Epithelial cell of proximal tubule (primary cell): Measurements from ENCODE around the gene COMT. TPM values are rescaled to one million over a fixed set of nuclear protein-coding genes. Genes with fewer than 3 reads are reported as not detected.

Source experiments
- DNase-seq: peaks from one replicate; pipeline ENCODE4 v3.0.0-alpha.2; 2011; ENCODE audit warnings: low read depth
- H3K4me3 ChIP-seq: 2 replicates; pipeline ENCODE4 v1.5.1; 2011; ENCODE audit warnings: low read depth, mild to moderate bottlenecking, low read length
- total RNA-seq: library from RNA; depleted of rRNA; stranded (reverse); fragments of >200 nt; gene quantifications from 2 replicates; pipeline ENCODE4 v1.2.3, GENCODE V29; 2015
- TF ChIP-seq, protein P1 (sequence below): conservative IDR thresholded peaks from 2 replicates; pipeline ENCODE4 v1.5.1; 2012; ENCODE audit warnings: low read depth, mild to moderate bottlenecking, low read length

Gene COMT
- total RNA-seq, 1 donor from 2014 or later: 272 TPM

DNA sequence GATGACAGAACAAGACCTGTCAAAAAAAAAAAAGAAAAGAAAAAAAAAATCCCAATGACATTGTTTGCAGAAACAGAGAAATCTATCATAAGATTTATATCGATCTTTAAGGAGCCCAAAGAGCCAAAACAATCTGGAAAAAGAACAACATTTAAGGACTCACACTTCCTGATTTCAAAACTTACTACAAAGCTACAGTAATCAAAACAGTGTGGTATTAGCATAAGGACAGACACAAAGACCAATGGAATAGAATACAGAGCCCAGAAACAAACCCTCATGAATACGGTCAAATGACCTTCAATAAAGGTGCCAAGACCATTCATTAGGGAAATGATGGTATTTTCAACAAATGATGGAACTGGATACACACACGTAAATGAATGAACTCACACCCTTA lies 62.9 kb downstream of the COMT start:
- DNase-seq: no peak
- TF ChIP-seq, protein P1, sequence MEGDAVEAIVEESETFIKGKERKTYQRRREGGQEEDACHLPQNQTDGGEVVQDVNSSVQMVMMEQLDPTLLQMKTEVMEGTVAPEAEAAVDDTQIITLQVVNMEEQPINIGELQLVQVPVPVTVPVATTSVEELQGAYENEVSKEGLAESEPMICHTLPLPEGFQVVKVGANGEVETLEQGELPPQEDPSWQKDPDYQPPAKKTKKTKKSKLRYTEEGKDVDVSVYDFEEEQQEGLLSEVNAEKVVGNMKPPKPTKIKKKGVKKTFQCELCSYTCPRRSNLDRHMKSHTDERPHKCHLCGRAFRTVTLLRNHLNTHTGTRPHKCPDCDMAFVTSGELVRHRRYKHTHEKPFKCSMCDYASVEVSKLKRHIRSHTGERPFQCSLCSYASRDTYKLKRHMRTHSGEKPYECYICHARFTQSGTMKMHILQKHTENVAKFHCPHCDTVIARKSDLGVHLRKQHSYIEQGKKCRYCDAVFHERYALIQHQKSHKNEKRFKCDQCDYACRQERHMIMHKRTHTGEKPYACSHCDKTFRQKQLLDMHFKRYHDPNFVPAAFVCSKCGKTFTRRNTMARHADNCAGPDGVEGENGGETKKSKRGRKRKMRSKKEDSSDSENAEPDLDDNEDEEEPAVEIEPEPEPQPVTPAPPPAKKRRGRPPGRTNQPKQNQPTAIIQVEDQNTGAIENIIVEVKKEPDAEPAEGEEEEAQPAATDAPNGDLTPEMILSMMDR: no peak

DNA sequence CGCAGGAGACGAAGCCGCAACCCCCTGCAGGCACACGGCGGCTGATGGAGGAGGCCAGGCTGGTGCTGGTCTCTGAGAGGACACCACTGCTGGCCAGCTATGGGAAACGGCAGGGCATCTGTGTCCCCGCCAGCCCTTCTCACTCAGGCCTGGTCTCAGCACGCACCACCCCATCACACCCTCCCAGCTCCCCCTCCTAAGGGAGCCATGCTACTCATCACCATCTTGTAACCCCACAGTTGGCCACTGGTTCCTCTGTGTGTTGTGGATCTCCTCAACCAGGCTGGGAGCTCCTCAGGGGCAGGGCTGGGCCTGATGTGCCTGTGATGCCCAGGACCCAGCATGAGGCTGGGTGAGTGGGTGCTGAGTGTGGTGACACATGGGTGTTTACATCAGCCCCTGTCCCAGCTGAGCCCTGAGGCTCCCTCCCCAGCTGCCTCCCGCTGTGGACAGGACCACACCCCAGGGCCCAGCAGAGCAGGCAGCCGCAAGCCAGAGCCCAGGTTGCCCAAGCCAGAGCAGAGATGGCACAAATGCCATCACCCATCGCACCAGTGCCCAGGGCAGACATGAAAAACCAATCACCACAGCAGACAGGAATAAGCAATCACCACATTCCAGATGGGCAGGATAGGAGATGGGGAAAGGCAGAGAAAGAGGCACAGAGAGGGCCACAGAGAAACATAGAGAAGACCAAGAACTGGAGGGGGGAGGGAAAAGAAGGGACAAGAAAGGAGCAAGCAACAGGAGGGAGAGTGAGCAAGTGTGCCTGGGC lies 66.8 kb downstream of the COMT start:
- DNase-seq: no peak
- H3K4me3 ChIP-seq: no peak overlapping the region
- TF ChIP-seq, protein P1: no peak

More for the DNA sequence above, 62.9 kb downstream of the COMT start:
- no peak overlapping the region for H3K4me3 ChIP-seq

DNA sequence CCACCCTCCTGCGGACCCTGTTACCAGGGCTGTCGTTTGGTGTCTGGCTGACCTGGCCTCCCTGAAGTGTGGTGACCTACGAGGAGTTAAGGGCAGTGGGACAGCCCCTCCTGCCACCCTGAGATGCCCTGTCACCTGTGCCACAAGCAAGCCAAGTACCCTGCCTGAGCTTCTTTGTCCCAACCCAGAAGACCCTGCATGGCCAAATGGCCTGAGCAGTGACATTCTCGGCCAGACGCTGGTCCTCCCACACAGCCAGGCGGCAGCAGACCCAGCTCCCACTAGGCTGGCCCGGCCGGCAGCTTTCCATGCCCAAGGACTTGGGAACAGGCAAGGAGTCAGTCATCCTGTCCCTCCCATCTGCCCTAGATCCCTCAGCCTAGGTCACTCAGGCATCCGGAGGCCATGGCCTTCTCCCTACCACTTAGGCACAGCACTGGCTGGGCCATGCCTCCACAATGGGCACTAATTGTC lies 67.5 kb downstream of the COMT start:
- no peak overlapping the region for H3K4me3 ChIP-seq
- TF ChIP-seq, protein P1: no peak
- DNase-seq: no peak

DNA sequence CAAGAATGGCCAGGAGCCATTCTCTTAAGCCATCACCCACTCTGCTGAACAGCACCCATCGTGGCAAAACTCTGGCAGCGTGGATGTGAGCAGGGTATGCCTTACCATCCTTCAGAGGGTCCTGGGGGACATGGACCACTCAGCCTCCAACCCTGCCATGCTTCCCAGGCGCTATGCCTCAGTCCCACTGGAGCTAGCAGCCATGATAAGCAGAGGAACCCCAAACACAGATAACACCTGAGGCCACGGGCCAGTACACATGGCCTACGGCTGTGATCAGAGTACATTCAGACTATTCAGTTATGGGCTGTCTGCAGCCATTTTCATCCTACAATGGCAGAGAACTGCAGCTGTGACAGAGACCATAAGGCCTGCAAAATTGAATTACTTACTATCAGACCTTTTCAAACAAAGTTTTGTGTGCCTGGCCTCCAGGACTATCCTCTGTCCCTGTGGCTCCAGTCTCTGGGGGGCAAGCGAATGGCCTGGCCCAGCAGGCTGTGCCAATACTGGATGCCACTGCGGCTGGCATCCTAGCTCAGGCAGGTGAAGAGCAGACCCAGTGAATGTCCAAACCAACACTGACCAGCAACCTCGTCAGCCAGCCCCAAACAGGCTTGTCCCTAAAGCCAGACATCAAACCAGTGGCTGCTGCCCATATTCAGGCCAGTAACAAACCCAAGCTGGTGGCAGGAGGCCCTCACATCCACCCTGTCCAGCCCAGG lies 68.2 kb downstream of the COMT start:
- no peak for DNase-seq
- TF ChIP-seq, protein P1: no peak

DNA sequence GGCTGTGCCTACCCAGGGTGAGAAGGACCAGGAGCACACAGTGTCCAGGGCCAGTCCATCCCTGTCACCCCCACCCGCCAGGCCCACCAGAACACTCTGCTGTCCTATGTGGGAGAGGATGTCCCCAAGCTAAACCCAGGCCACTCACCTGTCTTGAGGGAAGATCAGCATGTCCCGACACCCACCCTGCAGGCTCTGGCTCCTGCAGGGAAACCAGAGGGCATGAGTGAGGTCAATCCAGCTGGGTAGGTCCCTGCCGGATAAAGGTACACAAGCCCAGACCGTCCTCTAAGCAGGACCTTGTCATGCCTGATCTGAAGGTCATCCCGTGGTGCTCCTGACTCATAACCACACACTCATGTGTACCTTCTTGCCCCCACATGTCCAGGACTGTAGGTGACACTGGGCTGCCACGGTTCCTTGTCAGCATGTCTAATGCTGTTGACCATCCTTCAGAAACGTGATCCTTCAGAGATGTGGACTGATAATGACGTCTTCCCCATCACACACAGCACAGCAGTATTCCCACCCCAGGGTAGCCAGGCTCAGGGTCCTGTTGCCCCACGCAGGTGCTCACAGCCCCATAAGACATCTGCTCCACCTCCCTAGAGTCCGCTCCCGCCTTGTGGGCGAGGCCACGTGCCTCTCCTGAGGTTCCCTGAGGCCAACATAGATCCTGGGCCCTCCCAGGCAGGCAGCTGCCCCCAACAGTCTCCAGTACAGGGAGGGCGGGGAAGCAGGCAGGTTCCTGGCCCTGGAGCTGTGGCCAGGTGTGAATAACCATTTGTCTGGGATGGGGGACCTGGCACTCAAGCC lies 68.9 kb downstream of the COMT start:
- no peak overlapping the region for H3K4me3 ChIP-seq
- no peak for DNase-seq
- TF ChIP-seq, protein P1: no peak

More for the DNA sequence above, 68.2 kb downstream of the COMT start:
- no peak overlapping the region for H3K4me3 ChIP-seq

DNA sequence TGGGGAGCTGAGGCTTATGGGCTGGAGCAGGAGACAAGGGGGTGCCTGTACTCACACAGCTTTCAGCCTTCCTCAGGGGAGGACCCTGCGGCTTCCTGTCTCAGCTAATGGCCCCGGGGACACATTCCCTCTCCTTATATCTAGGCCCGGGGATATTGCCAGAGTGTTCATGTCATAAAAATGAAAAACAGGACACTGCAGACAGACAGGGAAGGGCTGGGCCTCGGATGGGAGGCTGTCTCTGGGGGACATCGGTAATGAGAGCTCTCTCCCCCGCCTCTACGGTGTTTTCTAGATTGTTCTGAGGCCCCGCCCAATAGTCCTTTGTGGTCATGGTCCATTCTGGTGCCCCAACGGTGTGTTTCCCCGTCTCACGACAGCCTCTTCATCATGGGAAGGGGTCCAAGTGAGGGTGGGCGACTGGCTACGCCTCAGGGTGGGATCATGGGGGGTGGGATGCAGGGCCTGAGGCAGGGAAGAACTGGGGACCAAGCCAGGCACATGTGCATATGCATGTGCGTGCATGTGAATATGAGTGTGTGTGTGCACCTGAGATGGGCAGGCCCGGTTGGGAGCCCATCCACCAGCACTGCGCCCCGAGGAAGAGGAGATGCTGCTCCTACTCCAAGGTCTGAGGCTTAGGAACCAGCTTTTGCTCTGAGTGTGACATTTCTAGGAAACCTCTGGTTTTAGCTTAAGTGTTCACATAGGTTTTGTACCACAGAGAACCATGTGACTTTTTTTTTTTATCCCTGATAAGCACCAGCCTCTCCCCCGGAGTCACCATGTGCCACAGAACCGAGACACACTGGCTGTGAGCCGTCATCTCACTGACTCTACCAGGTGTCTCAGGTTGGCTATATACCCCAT lies 69.8 kb downstream of the COMT start:
- H3K4me3 ChIP-seq: no peak overlapping the region
- TF ChIP-seq, protein P1: no peak
- no peak for DNase-seq
